Muscle of back (tissue), 11 donors: ENCODE results near the gene ROM1. TPM values are rescaled to one million over a fixed set of nuclear protein-coding genes. Genes with fewer than 3 reads are reported as not detected.
"Not testable (repeated sequence)": the region's sequence is repeated elsewhere in the genome, so short reads cannot be mapped to it uniquely, and the experiment has no call there.

Experiments used
- DNase-seq, 3 donors: peaks; one replicate each; pipeline versions ENCODE4 v3.0.0 to v3.0.0-alpha.2; 2013
- polyA plus RNA-seq, 10 donors: library from polyadenylated mRNA; unstranded; fragments of 120-200 nt; gene quantifications; one replicate each; pipeline ENCODE4 v1.2.1, GENCODE V29; 2013; ENCODE audit not compliant: insufficient read length in 10 of 10

Gene ROM1
- polyA plus RNA-seq, 10 donors: 0.69 to 2.4 (median 1.6) TPM

GRCh38 chr11:62648185-62648966 is 35.3 kb downstream of the ROM1 start:
- DNase-seq: no peak

- DNase-seq: no peak
Observed at GRCh38 chr11:62648967-62649364, 35.9 kb downstream of the ROM1 start.

DNA sequence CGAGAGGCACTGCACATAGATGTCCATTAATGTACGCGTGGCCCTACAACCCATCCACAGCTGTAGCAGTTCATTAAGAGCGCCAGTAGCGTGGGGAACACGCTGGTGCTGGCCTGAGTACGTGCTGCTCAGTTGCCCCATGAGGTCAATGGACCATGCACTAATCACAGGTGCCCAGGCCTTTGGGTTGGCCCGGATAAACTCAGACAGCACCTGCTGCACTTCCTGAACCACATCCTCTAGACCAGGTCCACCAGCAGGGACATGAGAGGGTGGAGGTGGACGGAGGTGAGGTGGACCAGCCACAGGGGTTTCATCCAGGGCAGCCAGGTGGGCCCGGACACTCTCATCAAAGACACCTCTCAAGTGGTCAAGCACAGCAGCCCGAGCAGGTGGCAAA is 36.4 kb downstream of the ROM1 start:
- DNase-seq: no peak

DNA sequence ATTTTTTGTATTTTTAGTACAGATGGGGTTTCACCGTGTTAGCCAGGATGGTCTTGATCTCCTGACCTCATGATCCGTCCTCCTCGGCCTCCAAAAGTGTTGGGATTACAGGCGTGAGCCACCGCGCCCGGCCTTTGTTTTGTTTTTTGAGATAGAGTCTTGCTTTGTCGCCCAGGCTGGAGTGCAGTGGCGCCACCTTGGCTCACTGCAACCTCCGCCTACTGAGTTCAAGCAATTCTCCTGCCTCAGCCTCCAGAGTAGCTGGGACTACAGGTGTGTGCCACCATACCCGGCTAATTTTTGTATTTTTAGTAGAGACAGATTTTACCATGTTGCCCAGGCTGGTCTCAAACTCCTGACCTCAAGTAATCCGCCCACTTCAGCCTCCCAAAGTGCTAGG is 37.2 kb downstream of the ROM1 start:
- not testable (repeated sequence) for DNase-seq

GRCh38 chr11:62652161-62653006 is 39.3 kb downstream of the ROM1 start:
- DNase-seq: no peak

GRCh38 chr11:62654297-62654696 is 41.2 kb downstream of the ROM1 start:
- no peak for DNase-seq

DNA sequence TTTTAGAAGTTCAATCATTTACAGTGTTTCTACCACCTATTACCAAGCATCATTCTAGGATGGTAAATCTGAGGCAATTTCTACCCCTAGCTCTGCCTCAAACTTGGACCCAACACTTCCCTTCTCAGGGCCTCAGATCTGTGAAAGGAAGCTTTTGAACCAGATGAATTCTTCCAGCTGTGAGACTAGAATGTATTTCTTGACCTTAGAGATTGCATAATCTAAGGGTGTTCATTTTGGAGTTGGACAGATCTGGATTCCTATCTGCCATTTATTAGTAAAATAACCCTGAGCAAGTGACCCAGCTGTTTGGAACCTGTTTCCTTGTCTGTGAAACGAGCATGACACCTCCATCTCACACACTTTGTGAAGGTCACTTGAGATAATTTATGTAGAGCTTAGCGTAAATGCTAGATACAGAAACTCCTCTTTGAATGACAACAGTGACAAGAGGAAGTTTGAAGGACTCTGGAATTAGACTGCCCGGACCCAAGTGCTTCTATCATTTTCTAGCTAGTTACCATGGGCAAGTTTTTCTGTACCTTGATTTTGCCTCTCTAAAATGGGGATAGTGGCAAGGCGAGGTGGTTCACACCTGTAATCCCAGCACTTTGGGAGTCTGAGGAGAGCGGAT is 43.9 kb downstream of the ROM1 start:
- DNase-seq: no peak

DNA sequence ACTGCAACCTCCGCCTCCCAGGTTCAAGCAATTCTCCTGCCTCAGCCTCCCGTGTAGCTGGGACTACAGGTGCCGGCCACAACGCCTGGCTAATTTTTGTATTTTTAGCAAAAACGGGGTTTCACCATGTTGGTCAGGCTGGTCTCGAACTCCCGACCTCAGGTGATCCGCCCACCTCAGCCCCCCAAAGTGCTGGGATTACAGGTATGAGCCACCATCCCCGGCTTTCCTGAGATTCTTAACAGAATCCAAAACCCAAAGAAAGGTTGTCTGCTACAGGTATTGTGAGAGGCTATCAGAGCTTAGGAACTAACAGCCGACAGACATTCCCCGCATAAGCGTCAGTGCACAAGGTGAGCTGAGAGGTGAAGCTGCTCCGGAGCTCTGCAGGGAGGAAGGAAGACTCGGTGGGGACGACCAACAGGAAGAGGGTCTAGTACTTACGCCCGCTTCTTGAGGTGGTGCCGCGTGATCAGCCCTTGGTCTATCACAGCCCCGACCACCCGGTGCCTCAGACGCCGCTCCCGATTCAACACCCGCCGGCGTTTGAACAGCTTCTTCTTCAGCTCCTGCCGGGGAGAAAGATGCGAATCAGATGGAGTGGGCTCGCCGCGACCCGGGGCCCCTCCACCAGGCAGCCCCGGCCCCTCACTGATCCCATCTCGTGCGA is 51.5 kb downstream of the ROM1 start:
- no peak for DNase-seq

Other genes starting within 250 kb of the ROM1 start
- not detected for gene SCGB1A1, start 194.2 kb upstream of the ROM1 start, polyA plus RNA-seq
- gene AHNAK, start 66.5 kb upstream of the ROM1 start, polyA plus RNA-seq: 100 to 1,000 TPM; 269 to 408 (median 312) TPM
- 1,000 to 10,000 TPM; 2,727 to 3,805 (median 3,280) TPM for gene EEF1G, start 39.4 kb upstream of the ROM1 start, polyA plus RNA-seq
- gene TUT1, start 21.7 kb upstream of the ROM1 start, polyA plus RNA-seq: 10 to 100 TPM; 11.6 to 17.7 (median 13.8) TPM
- gene MTA2, start 11.4 kb upstream of the ROM1 start, polyA plus RNA-seq: 10 to 100 TPM; 36.9 to 56.4 (median 44.1) TPM
- gene EML3, start 482 bp upstream of the ROM1 start, polyA plus RNA-seq: 10 to 100 TPM; 11.9 to 25.3 (median 17.7) TPM
- 10 to 100 TPM; 13.3 to 22.3 (median 18.7) TPM for gene B3GAT3, start 8.7 kb downstream of the ROM1 start, polyA plus RNA-seq
- 100 to 1,000 TPM; 145 to 211 (median 165) TPM for gene GANAB, start 33.4 kb downstream of the ROM1 start, polyA plus RNA-seq
- gene INTS5, start 40.0 kb downstream of the ROM1 start, polyA plus RNA-seq: 10 to 100 TPM in 6 of 10 donors, 1 to 10 TPM in 4; 9.0 to 13.9 (median 11.1) TPM
- gene C11orf98, start 52.0 kb downstream of the ROM1 start, polyA plus RNA-seq: 10 to 100 TPM; 30.0 to 44.8 (median 33.0) TPM
- 1 to 10 TPM; 1.8 to 4.9 (median 3.1) TPM for gene CSKMT, start 52.1 kb downstream of the ROM1 start, polyA plus RNA-seq
- 1 to 10 TPM; 4.5 to 8.3 (median 5.7) TPM for gene UQCC3, start 58.4 kb downstream of the ROM1 start, polyA plus RNA-seq
- gene LBHD1, start 59.0 kb downstream of the ROM1 start, polyA plus RNA-seq: 1 to 10 TPM; 3.0 to 8.4 (median 6.6) TPM
- 100 to 1,000 TPM in 9 of 10 donors, 10 to 100 TPM in 1; 96.1 to 155 (median 130) TPM for gene UBXN1, start 65.8 kb downstream of the ROM1 start, polyA plus RNA-seq
- 10 to 100 TPM; 12.8 to 31.1 (median 20.4) TPM for gene LRRN4CL, start 76.3 kb downstream of the ROM1 start, polyA plus RNA-seq
- 10 to 100 TPM; 15.1 to 24.5 (median 22.0) TPM for gene BSCL2, start 94.2 kb downstream of the ROM1 start, polyA plus RNA-seq
- gene GNG3, start 94.4 kb downstream of the ROM1 start, polyA plus RNA-seq: 1 to 10 TPM in 2 of 10 donors, under 1 TPM in 5, not detected in 3; 0.35 to 1.5 (median 0.66) TPM
- gene HNRNPUL2, start 114.2 kb downstream of the ROM1 start, polyA plus RNA-seq: 10 to 100 TPM; 40.7 to 61.0 (median 47.6) TPM
- gene TTC9C, start 115.2 kb downstream of the ROM1 start, polyA plus RNA-seq: 10 to 100 TPM; 22.8 to 32.2 (median 30.1) TPM
- 1 to 10 TPM; 3.2 to 5.1 (median 3.9) TPM for gene ZBTB3, start 140.9 kb downstream of the ROM1 start, polyA plus RNA-seq
- 100 to 1,000 TPM in 1 of 10 donors, 10 to 100 TPM in 9; 81.9 to 102 (median 89.2) TPM for gene POLR2G, start 148.3 kb downstream of the ROM1 start, polyA plus RNA-seq
- gene TAF6L, start 158.1 kb downstream of the ROM1 start, polyA plus RNA-seq: 10 to 100 TPM; 11.5 to 16.6 (median 14.2) TPM
- 10 to 100 TPM; 24.7 to 29.1 (median 27.6) TPM for gene TMEM179B, start 174.1 kb downstream of the ROM1 start, polyA plus RNA-seq
- 10 to 100 TPM; 10.6 to 17.0 (median 15.2) TPM for gene TMEM223, start 178.7 kb downstream of the ROM1 start, polyA plus RNA-seq
- gene NXF1, start 192.2 kb downstream of the ROM1 start, polyA plus RNA-seq: 10 to 100 TPM; 59.6 to 85.7 (median 65.7) TPM
- 10 to 100 TPM; 32.7 to 42.6 (median 35.0) TPM for gene STX5, start 218.8 kb downstream of the ROM1 start, polyA plus RNA-seq
- gene TEX54, start 219.6 kb downstream of the ROM1 start, polyA plus RNA-seq: not detected
- 10 to 100 TPM; 25.5 to 35.1 (median 31.0) TPM for gene WDR74, start 226.3 kb downstream of the ROM1 start, polyA plus RNA-seq